Endothelial cell of umbilical vein (primary cell): ENCODE data around the gene ACTA2. TPM values are rescaled to one million over a fixed set of nuclear protein-coding genes. Genes with fewer than 3 reads are reported as not detected.

Experiments used
- BruUV-seq: library from RNA; stranded (reverse); fragments of 400-500 nt; replicated peaks from 2 replicates; lab custom pipeline; 2021; lab: Mats Ljungman, UMichigan
- CTCF ChIA-PET: fragments of 300-600, 350-600 bp; sonication (Branson Sonifier 250); formaldehyde crosslinking; loops from one replicate; lab custom pipeline; 2021; ENCODE audit warnings: antibody characterized with exemption, inconsistent platforms; lab: Charles Lee
- POLR2A ChIA-PET: fragments of 300-600, 350-600 bp; sonication (Branson Sonifier 250); formaldehyde crosslinking; loops from one replicate; lab custom pipeline; 2021; ENCODE audit warnings: antibody characterized with exemption, inconsistent platforms; lab: Charles Lee
- DNase-seq: peaks from one replicate; pipeline ENCODE4 v3.0.0-alpha.2; 2011; ENCODE audit warnings: low read depth, low spot score
- FAIRE-seq: peaks from 2 replicates; lab custom pipeline; 2011; peaks lifted over from hg19 to GRCh38; lab: Jason Lieb, UNC
- H2AFZ ChIP-seq: 2 replicates; pipeline ENCODE4 v1.6.0; 2012; ENCODE audit warnings: low read depth, low read length, control low read depth, inconsistent platforms
- H3K27ac ChIP-seq: 2 replicates; pipeline ENCODE4 v1.5.1; 2011; ENCODE audit warnings: low read depth, mild to moderate bottlenecking, control low read depth, low read length, moderate library complexity; ENCODE audit not compliant: insufficient read depth
- H3K27me3 ChIP-seq, 2 experiments: 2 replicates each; pipeline versions ENCODE4 v1.6.0 to v1.6.1; 2011; ENCODE audit warnings: low read length in 2 of 2, mixed read lengths in 1 of 2; ENCODE audit not compliant: control insufficient read depth in 2 of 2, insufficient read depth in 2 of 2
- H3K36me3 ChIP-seq, 2 experiments: 2 replicates in 1 of 2; 3 replicates in 1 of 2; pipeline ENCODE4 v1.5.1; 2011; ENCODE audit warnings: low read length in 2 of 2, mild to moderate bottlenecking in 1 of 2, moderate library complexity in 1 of 2; ENCODE audit not compliant: control insufficient read depth in 2 of 2, insufficient read depth in 2 of 2; ENCODE audit errors: extremely low read depth in 1 of 2
- H3K4me1 ChIP-seq: 3 replicates; pipeline ENCODE4 v1.5.1; 2011; ENCODE audit warnings: mild to moderate bottlenecking, low read length; ENCODE audit not compliant: control insufficient read depth, insufficient read depth; ENCODE audit errors: extremely low read depth
- H3K4me2 ChIP-seq: 2 replicates; pipeline ENCODE4 v1.6.1; 2011; ENCODE audit warnings: low read length, control low read depth, mixed read lengths; ENCODE audit not compliant: insufficient read depth
- H3K4me3 ChIP-seq, 3 experiments: fragments of 200-600 bp in 1 of 3; sonication (generic), shearing (Covaris generic) in 1 of 3; replicated peaks in 1 of 3; 2 replicates each; pipeline ENCODE4 v1.5.1; 2011 to 2016; ENCODE audit warnings: control low read depth in 3 of 3, low read length in 3 of 3, mild to moderate bottlenecking in 2 of 3, inconsistent platforms in 1 of 3, low read depth in 1 of 3, moderate library complexity in 1 of 3; ENCODE audit not compliant: insufficient read depth in 1 of 3
- H3K79me2 ChIP-seq: 2 replicates; pipeline ENCODE4 v1.6.0; 2012; ENCODE audit warnings: low read length, inconsistent platforms; ENCODE audit not compliant: control insufficient read depth, insufficient read depth
- H3K9ac ChIP-seq: replicated peaks from 2 replicates; pipeline ENCODE3; 2011; ENCODE audit warnings: low read length, control low read depth; ENCODE audit not compliant: insufficient read depth; ENCODE audit errors: extremely low read depth
- H3K9me1 ChIP-seq: replicated peaks from 3 replicates; pipeline ENCODE4 v1.6.0; 2011; ENCODE audit warnings: mild to moderate bottlenecking, low read length; ENCODE audit not compliant: control insufficient read depth, insufficient read depth; ENCODE audit errors: extremely low read depth
- H3K9me3 ChIP-seq: replicated peaks from 2 replicates; pipeline ENCODE4 v1.5.1; 2012; ENCODE audit warnings: low read length, inconsistent platforms; ENCODE audit not compliant: control insufficient read depth, insufficient read depth
- H4K20me1 ChIP-seq: replicated peaks from 2 replicates; pipeline ENCODE3; 2011; ENCODE audit warnings: mild to moderate bottlenecking, low read length; ENCODE audit not compliant: control insufficient read depth, insufficient read depth; ENCODE audit errors: extremely low read depth
- CTCF ChIP-seq, 2 donors: IDR thresholded peaks; 1 replicate in 1 of 2; 2 replicates in 1 of 2; pipeline ENCODE4 v1.5.1; 2011; ENCODE audit warnings: low read length in 2 of 2, mild to moderate bottlenecking in 2 of 2, moderate library complexity in 2 of 2, control low read depth in 1 of 2, inconsistent platforms in 1 of 2, low read depth in 1 of 2; ENCODE audit not compliant: insufficient read depth in 1 of 2; ENCODE audit errors: extremely low read depth in 1 of 2
- EZH2 ChIP-seq: IDR thresholded peaks from 2 replicates; pipeline ENCODE4 v1.6.1; 2012; ENCODE audit warnings: borderline replicate concordance, low read depth, mild to moderate bottlenecking, moderate library complexity, low read length, inconsistent platforms; ENCODE audit not compliant: severe bottlenecking
- FOS ChIP-seq: IDR thresholded peaks from 2 replicates; pipeline ENCODE4 v1.6.1; 2011; ENCODE audit warnings: mild to moderate bottlenecking, low read length, moderate library complexity, borderline replicate concordance; ENCODE audit not compliant: insufficient read depth
- GATA2 ChIP-seq: IDR thresholded peaks from 2 replicates; pipeline ENCODE4 v1.7.0; 2011; ENCODE audit warnings: low read depth, mild to moderate bottlenecking, moderate library complexity, mixed read lengths, low read length; ENCODE audit not compliant: insufficient read length, insufficient read depth
- JUN ChIP-seq: IDR thresholded peaks from 2 replicates; pipeline ENCODE4 v1.6.1; 2011; ENCODE audit warnings: borderline replicate concordance, low read depth; ENCODE audit not compliant: insufficient read length, insufficient read depth
- MAX ChIP-seq: IDR thresholded peaks from 2 replicates; pipeline ENCODE4 v1.6.1; 2011; ENCODE audit not compliant: insufficient read depth, insufficient read length
- MYC ChIP-seq: IDR thresholded peaks from one replicate; pipeline ENCODE4 v1.6.1; 2011; ENCODE audit warnings: mild to moderate bottlenecking, low read depth, low read length
- POLR2A ChIP-seq: IDR thresholded peaks from 2 replicates; pipeline ENCODE4 v1.6.1; 2012; ENCODE audit warnings: low read depth, mild to moderate bottlenecking, control low read depth, low read length
- POLR2AphosphoS5 ChIP-seq: IDR thresholded peaks from 2 replicates; pipeline ENCODE4 v1.6.1; 2012; ENCODE audit warnings: low read depth, mild to moderate bottlenecking, control low read depth, low read length, moderate library complexity; ENCODE audit not compliant: insufficient read depth
- dilution Hi-C: fragments of 300-500 bp; cut with MboI; formaldehyde crosslinking; loops from one replicate; pipeline ENCODE4 v1.15.0; 2019; ENCODE audit warnings: low sequenced_read_pairs; ENCODE audit not compliant: extremely low pct_ligation_motif_present
- intact Hi-C: fragments of 100-400 bp; cut with micrococcal nuclease; formaldehyde crosslinking; loops from one replicate; pipeline ENCODE4 v1.10.0; 2022
- polyA plus RNA-seq, 4 experiments: library from polyadenylated mRNA; depleted of rRNA in 3 of 4; stranded (reverse) in 3 of 4; unstranded in 1 of 4; fragments of >200 nt; gene quantifications; 2 replicates each; pipeline versions ENCODE4 v1.2.1 to v1.2.3, GENCODE V29; 2011 to 2012; ENCODE audit warnings: missing spikeins in 1 of 4
- total RNA-seq: library from RNA; stranded (reverse); gene quantifications from 2 replicates; pipeline ENCODE4 v1.2.3, GENCODE V29; 2021

The ACTA2 gene
- total and polyA plus RNA-seq, 2 donors (not counting 3 experiments of a cell fraction or from before 2014, with no cell fraction given), result 6.3 to 9.7 TPM

- Histone ChIP-seq H3K9ac (no peak overlapping the region), H4K20me1 (no peaks in the 10 kb centered on the region), H2AFZ (no peak overlapping the region), H3K36me3 (no peaks in the 10 kb centered on the region), H3K27ac (no peak overlapping the region), H3K79me2 (no peaks in the 10 kb centered on the region), H3K27me3 (peaks cover 11 to 22% of the 10 kb centered on the region in 2 experiments), H3K4me2 (peak overlapping the region; percentile 83), H3K4me1 (peaks cover 12% of the 10 kb centered on the region), H3K9me3 (no peaks in the 10 kb centered on the region), H3K4me3 (no peak overlapping the region), H3K9me1 (no peaks in the 10 kb centered on the region)
- ChIA-PET CTCF (interaction anchor here (0.8 to 4.2 kb wide), 13 partner anchors 10 to 228 kb away, joined by 3 to 103 read pairs (median 10); no protein-coding TSS in a partner anchor), POLR2A (interaction anchor here (1.1 kb wide), 1 partner anchor 11 kb away, joined by 3 read pairs; no protein-coding TSS in a partner anchor)
- FAIRE-seq (no peak), DNase-seq (peak; percentile 21)
- dilution Hi-C loops, result loop anchor here (25.0 kb wide), 1 partner anchor 223 kb away; the partner anchor contains the start of gene CH25H
- no peak for TF ChIP-seq EZH2
- TF ChIP-seq MAX, result no peak
- no peak for TF ChIP-seq POLR2A
- no peak for TF ChIP-seq JUN
- TF ChIP-seq CTCF (IDR thresholded peaks at IDR 0.05; ENCODE audit: extremely low read depth in 1 of 2, insufficient read depth in 1 of 2, low read depth in 1 of 2, low read length in 2 of 2), result no peak
- no peak for TF ChIP-seq MYC
- TF ChIP-seq FOS, result no peak
- TF ChIP-seq GATA2, result no peak
- TF ChIP-seq POLR2AphosphoS5, result no peak
- BruUV-seq, result no TSS peak
- intact Hi-C loops, result no loop called here
These were observed 36.9 kb upstream of the ACTA2 start for GRCh38 chr10:88989423-88989822.
